Ectodermal cell (in vitro differentiated cells): ENCODE data around the gene RAB31.

Experiments used
- H3K27ac ChIP-seq: 2 replicates; pipeline ENCODE4 v1.7.0; 2013; ENCODE audit warnings: mild to moderate bottlenecking, low read depth, low read length; ENCODE audit not compliant: insufficient read depth, poor library complexity, severe bottlenecking
- H3K27me3 ChIP-seq: 2 replicates; pipeline ENCODE4 v1.7.0; 2013; ENCODE audit warnings: mild to moderate bottlenecking, low read length; ENCODE audit not compliant: insufficient read depth, control insufficient read depth, poor library complexity, severe bottlenecking
- H3K36me3 ChIP-seq: one replicate; pipeline ENCODE4 v1.7.0; 2013; ENCODE audit warnings: low read length; ENCODE audit not compliant: control insufficient read depth, insufficient read depth
- H3K4me1 ChIP-seq: one replicate; pipeline ENCODE4 v1.7.0; 2013; ENCODE audit warnings: low read length; ENCODE audit not compliant: control insufficient read depth, insufficient read depth
- H3K4me3 ChIP-seq: 2 replicates; pipeline ENCODE4 v1.7.0; 2013; ENCODE audit warnings: low read depth, low read length, control low read depth; ENCODE audit not compliant: insufficient read depth
- H3K9me3 ChIP-seq: 2 replicates; pipeline ENCODE4 v1.7.0; 2013; ENCODE audit warnings: mild to moderate bottlenecking, low read length, moderate library complexity; ENCODE audit not compliant: control insufficient read depth
- WGBS, 2 experiments: methylation state at CpG; one replicate each; pipeline ENCODE4 v1.1.7; 2013; ENCODE audit warnings: missing lambda C conversion rate in 2 of 2; 5-methylcytosine and 5-hydroxymethylcytosine counted together

Gene RAB31

GRCh38 chr18:9721893-9722550 is 13.9 kb downstream of the RAB31 start:
- no peak overlapping the region for H3K27ac ChIP-seq
- H3K9me3 ChIP-seq, result no peaks in the 10 kb centered on the region
- no peaks in the 10 kb centered on the region for H3K27me3 ChIP-seq
- no peak overlapping the region for H3K4me3 ChIP-seq
- WGBS, 2 experiments, result 91 to 93% methylated on average over 9 of the region's 9 CpGs
- no peaks in the 10 kb centered on the region for H3K36me3 ChIP-seq
- H3K4me1 ChIP-seq, result no peaks in the 10 kb centered on the region

DNA sequence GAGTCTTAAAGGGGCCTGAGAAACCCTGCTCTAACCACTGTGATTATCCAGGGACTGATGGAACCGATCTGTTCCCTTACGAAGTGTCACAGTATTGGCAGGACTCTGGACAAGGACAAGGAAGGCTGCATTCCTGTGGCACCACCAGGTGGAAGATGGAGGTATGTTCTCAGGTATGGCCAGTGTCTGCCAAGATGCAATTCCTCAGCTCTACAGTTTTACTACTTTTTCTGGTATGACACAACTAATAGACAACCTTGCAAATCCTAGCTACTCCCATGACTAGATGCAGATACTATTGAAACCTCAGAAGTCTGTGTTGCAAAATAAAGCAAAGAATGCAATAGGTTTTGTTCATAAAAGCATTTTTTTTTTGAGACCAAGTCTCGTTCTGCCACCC is 14.6 kb downstream of the RAB31 start:
- H3K4me1 ChIP-seq, result no peaks in the 10 kb centered on the region
- H3K4me3 ChIP-seq, result no peak overlapping the region
- H3K27me3 ChIP-seq, result no peaks in the 10 kb centered on the region
- no peak overlapping the region for H3K27ac ChIP-seq
- WGBS, 2 experiments, result 85 to 86% methylated on average over 3 of the region's 3 CpGs
- no peaks in the 10 kb centered on the region for H3K9me3 ChIP-seq
- no peaks in the 10 kb centered on the region for H3K36me3 ChIP-seq

DNA sequence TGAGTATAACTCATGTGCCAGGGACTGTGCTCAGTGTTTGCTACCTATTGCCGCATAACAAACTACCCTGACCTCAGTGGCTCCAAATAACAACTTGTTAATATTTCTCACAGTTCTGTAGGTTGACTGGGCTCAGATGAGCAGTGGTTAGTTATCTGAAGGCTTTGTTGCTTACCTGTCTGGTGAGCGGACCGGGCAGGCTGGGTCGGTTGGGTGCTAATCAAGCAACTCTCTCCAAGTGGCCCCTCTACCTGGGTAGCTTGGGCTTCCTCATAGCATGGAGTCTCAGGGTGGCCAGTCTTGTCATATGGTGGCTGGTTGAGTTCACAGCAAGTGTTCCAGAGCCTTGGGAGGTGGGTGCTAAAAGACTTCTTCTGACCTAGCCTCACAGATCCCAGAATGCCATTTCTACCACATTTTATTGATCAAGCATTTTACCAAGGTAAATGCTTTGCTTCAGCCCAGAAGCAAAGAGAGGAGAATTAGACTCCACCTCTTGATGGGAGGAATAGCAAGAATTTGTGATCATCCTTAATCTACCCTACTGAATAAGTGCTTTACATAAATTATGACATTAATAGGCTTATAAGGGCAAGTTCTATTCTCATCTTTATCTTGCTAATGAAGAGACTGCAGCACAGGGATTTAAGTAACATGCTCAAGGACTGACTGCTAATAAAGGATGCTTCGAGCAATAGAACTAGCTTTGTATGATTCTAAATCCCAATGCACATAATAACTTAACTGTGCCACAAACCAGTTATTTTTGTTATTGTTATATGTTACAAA is 16.9 kb downstream of the RAB31 start:
- Histone ChIP-seq H3K4me1 (no peaks in the 10 kb centered on the region), H3K27ac (no peak overlapping the region), H3K27me3 (no peaks in the 10 kb centered on the region), H3K9me3 (no peaks in the 10 kb centered on the region), H3K4me3 (no peak overlapping the region), H3K36me3 (no peaks in the 10 kb centered on the region)
- 98% methylated on average over 5 of the region's 5 CpGs for WGBS, 2 experiments

- no peaks in the 10 kb centered on the region for H3K36me3 ChIP-seq
- H3K4me1 ChIP-seq, result no peaks in the 10 kb centered on the region
- WGBS, 2 experiments, result 94 to 100% methylated on average over 5 of the region's 5 CpGs
- H3K9me3 ChIP-seq, result no peaks in the 10 kb centered on the region
- no peaks in the 10 kb centered on the region for H3K27me3 ChIP-seq
- H3K4me3 ChIP-seq, result no peak overlapping the region
- H3K27ac ChIP-seq, result peak overlapping the region; percentile 8
These were observed 18.1 kb downstream of the RAB31 start for GRCh38 chr18:9726175-9726574.

GRCh38 chr18:9726936-9727335 is 18.8 kb downstream of the RAB31 start:
- Histone ChIP-seq H3K27me3 (no peaks in the 10 kb centered on the region), H3K4me3 (no peak overlapping the region), H3K36me3 (no peaks in the 10 kb centered on the region), H3K9me3 (no peaks in the 10 kb centered on the region), H3K27ac (no peak overlapping the region), H3K4me1 (no peaks in the 10 kb centered on the region)
- WGBS, 2 experiments, result 90 to 92% methylated on average over 2 of the region's 2 CpGs

DNA sequence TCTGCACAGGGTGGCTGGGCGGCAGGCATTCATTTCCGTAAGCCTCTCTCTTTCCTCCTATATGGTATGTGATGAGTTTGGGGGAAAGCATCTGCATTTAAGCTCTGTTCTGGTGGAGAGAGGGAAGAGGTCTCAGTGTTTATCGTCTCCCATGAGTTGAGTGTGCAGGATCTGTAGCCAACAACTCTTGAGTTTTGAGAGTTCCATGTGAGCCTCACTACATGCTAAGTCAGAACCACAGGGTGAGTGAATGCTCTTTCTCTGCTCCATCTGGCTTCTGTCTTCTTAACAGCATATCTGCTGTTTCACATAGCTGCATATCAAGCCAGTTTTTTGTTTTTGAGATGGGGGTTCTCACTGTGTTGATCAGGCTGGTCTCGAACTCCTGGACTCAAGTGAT is 22.7 kb downstream of the RAB31 start:
- Histone ChIP-seq H3K36me3 (no peaks in the 10 kb centered on the region), H3K9me3 (no peaks in the 10 kb centered on the region), H3K27ac (no peak overlapping the region), H3K4me1 (no peaks in the 10 kb centered on the region), H3K27me3 (no peaks in the 10 kb centered on the region), H3K4me3 (no peak overlapping the region)
- WGBS, 2 experiments, result 93 to 94% methylated on average over 4 of the region's 4 CpGs

- H3K36me3 ChIP-seq, result no peaks in the 10 kb centered on the region
- no peak overlapping the region for H3K4me3 ChIP-seq
- H3K27ac ChIP-seq, result no peak overlapping the region
- no peaks in the 10 kb centered on the region for H3K27me3 ChIP-seq
- WGBS, 2 experiments, result 95% methylated on average over 5 of the region's 5 CpGs
- H3K9me3 ChIP-seq, result no peaks in the 10 kb centered on the region
- no peaks in the 10 kb centered on the region for H3K4me1 ChIP-seq
These were observed 23.3 kb downstream of the RAB31 start for GRCh38 chr18:9731380-9731779.

- Histone ChIP-seq H3K4me3 (no peak overlapping the region), H3K36me3 (no peaks in the 10 kb centered on the region), H3K9me3 (no peaks in the 10 kb centered on the region), H3K4me1 (no peaks in the 10 kb centered on the region), H3K27ac (no peak overlapping the region), H3K27me3 (no peaks in the 10 kb centered on the region)
- WGBS, 2 experiments, result 83 to 84% methylated on average over 9 of the region's 9 CpGs
These were observed 23.9 kb downstream of the RAB31 start for GRCh38 chr18:9732031-9732430.

DNA sequence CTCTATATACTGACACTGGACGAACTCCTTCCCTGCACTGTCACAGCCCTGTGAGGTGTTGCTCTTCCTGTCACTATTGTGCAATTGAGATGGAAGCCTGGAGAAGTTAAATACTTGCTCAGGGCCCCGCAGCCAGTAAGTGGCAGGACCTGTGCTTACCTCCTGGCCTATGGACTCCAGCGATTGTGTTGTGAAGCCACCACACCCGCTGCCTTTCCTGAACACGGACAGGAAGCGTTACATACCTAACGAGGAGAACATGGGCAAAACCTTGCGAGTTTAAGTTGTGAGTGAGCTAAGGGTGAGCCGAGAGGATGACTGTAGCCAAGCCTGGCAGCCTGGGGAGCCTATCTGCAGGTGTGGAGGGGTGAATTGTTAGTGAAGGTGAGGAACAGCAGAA is 26.1 kb downstream of the RAB31 start:
- H3K27me3 ChIP-seq, result no peaks in the 10 kb centered on the region
- H3K9me3 ChIP-seq, result no peaks in the 10 kb centered on the region
- H3K27ac ChIP-seq, result no peak overlapping the region
- H3K36me3 ChIP-seq, result no peaks in the 10 kb centered on the region
- no peak overlapping the region for H3K4me3 ChIP-seq
- WGBS, 2 experiments, result 81% methylated on average over 9 of the region's 9 CpGs
- H3K4me1 ChIP-seq, result no peaks in the 10 kb centered on the region

DNA sequence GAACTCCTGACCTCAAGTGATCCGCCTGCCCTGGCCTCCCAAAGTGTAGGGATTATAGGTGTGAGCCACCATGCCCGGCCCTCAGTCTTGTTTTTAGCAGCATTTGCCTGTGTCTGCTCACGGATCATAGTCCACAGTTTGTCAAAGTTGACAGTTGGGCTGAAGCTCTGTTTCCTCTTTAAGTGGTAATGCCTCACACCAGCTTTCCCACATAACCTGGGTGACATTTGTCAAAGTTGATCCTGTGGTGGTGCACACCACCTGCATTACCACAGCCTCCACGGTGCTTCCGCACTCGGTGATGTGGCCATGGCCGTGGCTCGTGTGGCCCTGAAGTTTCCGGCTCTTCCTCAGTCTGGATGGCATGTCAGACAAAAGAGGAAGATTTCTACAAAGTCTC is 27.1 kb downstream of the RAB31 start:
- H3K4me3 ChIP-seq, result no peak overlapping the region

More for the DNA sequence above, 27.1 kb downstream of the RAB31 start:
- WGBS, 2 experiments, result 94 to 96% methylated on average over 9 of the region's 9 CpGs
- H3K9me3 ChIP-seq, result no peaks in the 10 kb centered on the region
- no peak overlapping the region for H3K27ac ChIP-seq
- H3K27me3 ChIP-seq, result no peaks in the 10 kb centered on the region
- H3K36me3 ChIP-seq, result no peaks in the 10 kb centered on the region
- no peaks in the 10 kb centered on the region for H3K4me1 ChIP-seq
